HL-60 (cell line): ENCODE data around the gene CDC25A.

ENCODE experiments used
- DNase-seq, 2 experiments: peaks; one replicate each; pipeline ENCODE4 v3.0.0-alpha.2; 2010 to 2020; ENCODE audit warnings: low read depth in 1 of 2, low spot score in 1 of 2
- H3K27ac ChIP-seq: fragments of 250-450 bp; sonication (Bioruptor Pico); replicated peaks from 2 replicates; pipeline ENCODE4 v1.5.1; 2020; ENCODE audit warnings: mild to moderate bottlenecking, moderate library complexity
- H3K27me3 ChIP-seq: fragments of 250-450 bp; sonication (Bioruptor Pico); 2 replicates; pipeline ENCODE4 v1.5.1; 2021; ENCODE audit warnings: mild to moderate bottlenecking, moderate library complexity; ENCODE audit not compliant: insufficient read depth, poor library complexity, severe bottlenecking
- H3K4me3 ChIP-seq: replicated peaks from 2 replicates; pipeline ENCODE4 v1.5.1; 2011; ENCODE audit warnings: mild to moderate bottlenecking, control low read depth, low read length; ENCODE audit not compliant: insufficient read depth
- GABPA ChIP-seq: IDR thresholded peaks from 2 replicates; pipeline ENCODE4 v1.6.1; 2012; ENCODE audit warnings: low read depth
- POLR2AphosphoS5 ChIP-seq: IDR thresholded peaks from 2 replicates; pipeline ENCODE4 v1.6.1; 2012; ENCODE audit warnings: low read depth
- REST ChIP-seq: IDR thresholded peaks from 2 replicates; pipeline ENCODE4 v1.6.1; 2012; ENCODE audit warnings: low read depth; ENCODE audit not compliant: insufficient replicate concordance
- SPI1 ChIP-seq: IDR thresholded peaks from 2 replicates; pipeline ENCODE4 v1.6.1; 2012; ENCODE audit warnings: low read depth, mild to moderate bottlenecking, borderline replicate concordance
- long read RNA-seq: library from polyadenylated mRNA; unstranded; transcript quantifications from one replicate; pipeline ENCODE4 v2.0.0, GENCODE V29; 2020
- TF ChIP-seq, protein P1 (sequence below): IDR thresholded peaks from one replicate; pipeline ENCODE4 v1.5.1; 2011; ENCODE audit warnings: low read length, control low read depth, inconsistent platforms; ENCODE audit not compliant: insufficient read depth

Gene CDC25A
- long read RNA-seq, transcript CDC25A-201 (15 exons, 3,783 nt): major isoform, 9 of 37 reads
- long read RNA-seq, partial matches to known transcripts: 15 of 37 reads
- long read RNA-seq, other reads (novel, unspliced or antisense): 10 of 37 reads

- H3K4me3 ChIP-seq: peak within 1 kb of the TSS; percentile 73
- TF ChIP-seq GABPA (no peak), SPI1 (peak; percentile 22; the same call in 1 of the 2 replicates), POLR2AphosphoS5 (peak; percentile 57; the same call in 1 of the 2 replicates), REST (peak; percentile 35)
- TF ChIP-seq, protein P1, sequence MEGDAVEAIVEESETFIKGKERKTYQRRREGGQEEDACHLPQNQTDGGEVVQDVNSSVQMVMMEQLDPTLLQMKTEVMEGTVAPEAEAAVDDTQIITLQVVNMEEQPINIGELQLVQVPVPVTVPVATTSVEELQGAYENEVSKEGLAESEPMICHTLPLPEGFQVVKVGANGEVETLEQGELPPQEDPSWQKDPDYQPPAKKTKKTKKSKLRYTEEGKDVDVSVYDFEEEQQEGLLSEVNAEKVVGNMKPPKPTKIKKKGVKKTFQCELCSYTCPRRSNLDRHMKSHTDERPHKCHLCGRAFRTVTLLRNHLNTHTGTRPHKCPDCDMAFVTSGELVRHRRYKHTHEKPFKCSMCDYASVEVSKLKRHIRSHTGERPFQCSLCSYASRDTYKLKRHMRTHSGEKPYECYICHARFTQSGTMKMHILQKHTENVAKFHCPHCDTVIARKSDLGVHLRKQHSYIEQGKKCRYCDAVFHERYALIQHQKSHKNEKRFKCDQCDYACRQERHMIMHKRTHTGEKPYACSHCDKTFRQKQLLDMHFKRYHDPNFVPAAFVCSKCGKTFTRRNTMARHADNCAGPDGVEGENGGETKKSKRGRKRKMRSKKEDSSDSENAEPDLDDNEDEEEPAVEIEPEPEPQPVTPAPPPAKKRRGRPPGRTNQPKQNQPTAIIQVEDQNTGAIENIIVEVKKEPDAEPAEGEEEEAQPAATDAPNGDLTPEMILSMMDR: no peak
- peak within 1 kb of the TSS; percentile 89 for H3K27ac ChIP-seq
- DNase-seq: peak; percentile 97 to 99
- H3K27me3 ChIP-seq: no peaks in the 10 kb centered on the region
Observed at GRCh38 chr3:48188266-48189201, at the start of gene CDC25A. TSS of gene CDC25A (minus strand) at chr3:48188417. CDS start at chr3:48187947, 470 bp downstream.

GRCh38 chr3:48236531-48236930 lies 48.3 kb upstream of the CDC25A start:
- DNase-seq: no peak
- H3K27me3 ChIP-seq: no peaks in the 10 kb centered on the region
- no peak overlapping the region for H3K4me3 ChIP-seq
- TF ChIP-seq REST (no peak), SPI1 (no peak), POLR2AphosphoS5 (no peak), GABPA (no peak)
- TF ChIP-seq, protein P1: no peak
- H3K27ac ChIP-seq: no peak overlapping the region; the same call in 1 of the 2 replicates

- no peak overlapping the region for H3K27ac ChIP-seq
- H3K4me3 ChIP-seq: no peak overlapping the region
- DNase-seq: no peak
- no peaks in the 10 kb centered on the region for H3K27me3 ChIP-seq
- no peak for TF ChIP-seq SPI1
- TF ChIP-seq, protein P1: no peak
- TF ChIP-seq GABPA: no peak
- TF ChIP-seq REST: no peak
- no peak for TF ChIP-seq POLR2AphosphoS5
Observed at GRCh38 chr3:48233542-48233941, 45.3 kb upstream of the CDC25A start.
